ENCODE data around the gene GPR12. TPM values are rescaled to one million over a fixed set of nuclear protein-coding genes. Genes with fewer than 3 reads are reported as not detected.

Gene GPR12
- total RNA-seq, 2 donors from 2014 or later = 0.08 to 0.12 TPM

DNA sequence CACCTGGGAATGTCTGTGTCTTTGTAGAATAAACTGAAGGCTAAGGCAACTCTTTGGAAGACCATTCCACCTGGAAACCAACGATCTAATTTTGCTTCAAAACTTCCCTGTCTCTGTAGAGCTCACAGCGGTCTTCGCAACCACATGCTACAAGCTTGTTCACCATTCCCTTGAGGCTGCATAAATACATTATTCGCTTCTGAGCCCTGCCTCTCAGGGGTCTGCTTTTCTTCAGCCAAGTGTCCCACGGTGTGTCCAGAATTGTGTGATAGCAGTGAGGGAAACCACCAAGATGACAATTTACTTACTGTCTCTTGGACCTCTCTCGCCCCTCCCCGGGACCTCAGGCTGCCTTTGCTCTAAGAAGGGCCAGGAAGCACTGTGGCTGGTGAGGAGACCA is 51.1 kb downstream of the GPR12 start:
- intact Hi-C loops (cut with DNase I, micrococcal nuclease) = loop anchor here in 1 of 2 donors (5.0 kb wide), 1 partner anchor 163 kb away; no protein-coding TSS in a partner anchor
- ATAC-seq = no peak
- no peak for DNase-seq

DNA sequence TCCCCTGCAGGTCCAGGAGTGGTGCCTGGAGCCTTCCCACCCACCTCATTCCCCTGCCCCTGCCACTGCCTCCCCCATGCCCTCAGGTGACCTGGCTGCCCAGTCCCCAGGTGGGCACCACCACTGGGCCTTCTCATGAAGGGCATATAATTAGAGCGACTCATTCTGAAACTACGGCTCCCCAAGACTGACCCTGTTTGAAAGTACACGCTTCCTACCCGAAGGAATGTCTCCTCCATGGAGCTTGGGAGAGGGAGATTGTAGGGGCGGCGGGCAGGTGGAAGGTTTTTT is 52.6 kb downstream of the GPR12 start:
- no peak for ATAC-seq
- DNase-seq = no peak
- intact Hi-C loops (cut with DNase I, micrococcal nuclease) = loop anchor here in 1 of 2 donors (5.0 kb wide), 1 partner anchor 164 kb away; no protein-coding TSS in a partner anchor

DNA sequence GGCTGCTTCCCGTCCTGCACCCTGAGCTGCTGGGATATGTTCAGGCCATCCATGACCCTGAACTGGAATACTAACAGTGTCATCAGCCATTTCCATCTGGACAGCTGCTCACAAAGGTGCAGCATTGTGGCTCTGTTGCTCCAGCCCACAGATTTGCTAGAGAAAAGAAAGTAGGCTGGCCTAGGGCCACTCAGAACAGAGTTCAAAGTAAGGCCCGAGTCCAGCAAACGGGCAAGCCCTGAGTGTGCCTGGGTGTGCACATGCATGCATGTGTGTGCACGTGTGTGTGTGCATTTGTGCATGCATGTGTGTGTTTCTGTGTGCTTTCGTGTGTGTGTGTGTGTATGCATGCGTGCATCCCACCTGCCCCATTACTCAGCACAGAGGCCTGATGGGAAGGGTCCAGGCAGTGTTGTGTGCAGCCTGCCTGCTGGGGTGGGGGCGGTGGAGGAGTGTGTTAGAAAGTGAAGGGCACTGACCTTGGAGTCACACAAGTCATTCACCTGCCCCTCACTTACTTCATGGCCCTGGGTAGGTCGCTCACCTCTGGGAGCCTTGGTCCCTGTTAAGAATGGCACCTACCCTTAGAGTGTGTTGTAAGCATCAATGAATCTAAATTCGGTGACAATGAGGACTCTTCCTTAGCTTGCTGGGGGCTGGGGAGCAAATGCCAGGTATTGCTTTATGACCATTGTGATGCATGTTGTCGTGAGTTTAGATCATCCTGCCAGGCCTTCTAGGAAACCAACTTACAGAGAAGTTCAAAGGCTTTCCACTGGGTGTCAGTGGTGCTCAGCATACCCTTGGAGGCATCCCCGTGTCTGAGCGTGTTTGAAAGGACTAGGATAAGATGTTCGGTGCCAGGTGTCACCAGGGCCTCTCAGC is 53.2 kb downstream of the GPR12 start:
- DNase-seq (peak in 1 of 2 donors; percentile 18), ATAC-seq (peak; percentile 71)
- intact Hi-C loops (cut with DNase I, micrococcal nuclease) = loop anchor here in 1 of 2 donors (5.0 kb wide), 1 partner anchor 165 kb away; no protein-coding TSS in a partner anchor

DNA sequence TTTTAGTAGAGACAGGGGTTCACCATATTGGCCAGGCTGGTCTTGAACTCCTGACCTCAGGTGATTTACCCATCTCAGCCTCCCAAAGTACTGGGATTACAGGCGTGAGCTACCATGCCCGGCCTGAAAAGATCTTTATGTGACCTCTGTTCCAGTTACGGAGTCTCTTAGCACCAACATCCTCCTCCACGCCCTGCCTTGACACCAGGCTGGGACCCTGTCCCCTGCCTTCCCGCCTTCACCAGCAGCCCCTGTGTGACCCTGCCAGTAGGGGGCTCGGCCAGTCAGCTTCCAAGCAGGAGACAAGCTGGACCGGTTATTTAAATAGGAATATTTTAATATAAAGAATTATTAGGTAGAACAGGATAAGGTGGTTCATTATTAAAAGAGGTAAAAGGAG is 54.2 kb downstream of the GPR12 start:
- intact Hi-C loops (cut with DNase I, micrococcal nuclease) = loop anchor here in 1 of 2 donors (5.0 kb wide), 1 partner anchor 166 kb away; no protein-coding TSS in a partner anchor
- DNase-seq (no peak), ATAC-seq (no peak)

DNA sequence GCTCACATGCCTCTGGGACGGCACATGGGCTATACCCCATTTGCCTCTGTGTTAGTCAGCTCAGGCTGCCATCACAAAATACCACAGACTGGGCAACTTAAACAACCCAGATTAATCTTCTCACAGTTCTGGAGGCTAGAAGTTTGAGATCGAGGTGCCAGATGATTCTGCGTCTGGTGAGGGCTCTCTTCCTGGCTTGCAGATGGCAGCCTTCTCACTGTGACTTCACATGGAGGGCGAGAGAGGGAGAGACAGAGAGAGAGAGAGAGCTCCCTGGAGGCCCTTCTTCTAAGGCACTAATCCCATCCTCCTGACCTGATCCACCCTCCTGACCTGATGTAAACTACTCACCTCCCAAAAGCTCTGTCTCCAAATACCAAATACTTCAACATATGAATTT is 55.0 kb downstream of the GPR12 start:
- intact Hi-C loops (cut with DNase I, micrococcal nuclease) = loop anchor here in 1 of 2 donors (5.0 kb wide), 1 partner anchor 167 kb away; no protein-coding TSS in a partner anchor
- ATAC-seq (no peak), DNase-seq (no peak)

Other genes with a start within 250 kb of the GPR12 start
- gene WASF3, start 203.1 kb downstream of the GPR12 start, total RNA-seq = 1 to 10 TPM; 3.1 to 4.1 TPM